NB4 (cell line): Measurements from ENCODE around the gene NPTXR.

Source experiments
- MYC ChIP-seq: IDR thresholded peaks from 2 replicates; pipeline ENCODE4 v1.6.1; 2011; ENCODE audit warnings: low read depth, low read length
- POLR2A ChIP-seq: IDR thresholded peaks from 2 replicates; pipeline ENCODE4 v1.6.1; 2011; ENCODE audit warnings: mild to moderate bottlenecking; ENCODE audit not compliant: insufficient read length; ENCODE audit errors: extremely low read depth
- TF ChIP-seq, protein P1 (sequence below): IDR thresholded peaks from one replicate; pipeline ENCODE4 v1.5.1; 2012; ENCODE audit warnings: low read depth, low read length

DNA sequence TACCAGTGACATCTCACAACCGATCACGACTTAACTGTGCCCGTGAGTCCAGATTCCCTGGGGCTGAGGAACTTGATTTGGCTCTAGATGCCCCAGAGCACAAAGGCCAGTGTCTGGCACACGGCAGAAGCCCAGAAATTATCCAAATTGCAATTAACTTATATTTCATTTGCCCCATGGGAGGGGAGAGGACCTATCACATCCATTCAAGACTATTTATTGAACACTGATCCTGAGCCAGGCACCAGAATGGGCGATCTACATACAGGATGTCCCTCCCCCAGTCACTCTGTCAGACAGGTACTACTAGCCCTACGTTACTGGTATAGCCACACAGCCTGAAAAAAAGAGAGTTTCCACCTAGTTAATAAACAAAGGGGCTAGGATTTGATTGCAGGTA lies 55.0 kb downstream of the NPTXR start:
- TF ChIP-seq, protein P1, sequence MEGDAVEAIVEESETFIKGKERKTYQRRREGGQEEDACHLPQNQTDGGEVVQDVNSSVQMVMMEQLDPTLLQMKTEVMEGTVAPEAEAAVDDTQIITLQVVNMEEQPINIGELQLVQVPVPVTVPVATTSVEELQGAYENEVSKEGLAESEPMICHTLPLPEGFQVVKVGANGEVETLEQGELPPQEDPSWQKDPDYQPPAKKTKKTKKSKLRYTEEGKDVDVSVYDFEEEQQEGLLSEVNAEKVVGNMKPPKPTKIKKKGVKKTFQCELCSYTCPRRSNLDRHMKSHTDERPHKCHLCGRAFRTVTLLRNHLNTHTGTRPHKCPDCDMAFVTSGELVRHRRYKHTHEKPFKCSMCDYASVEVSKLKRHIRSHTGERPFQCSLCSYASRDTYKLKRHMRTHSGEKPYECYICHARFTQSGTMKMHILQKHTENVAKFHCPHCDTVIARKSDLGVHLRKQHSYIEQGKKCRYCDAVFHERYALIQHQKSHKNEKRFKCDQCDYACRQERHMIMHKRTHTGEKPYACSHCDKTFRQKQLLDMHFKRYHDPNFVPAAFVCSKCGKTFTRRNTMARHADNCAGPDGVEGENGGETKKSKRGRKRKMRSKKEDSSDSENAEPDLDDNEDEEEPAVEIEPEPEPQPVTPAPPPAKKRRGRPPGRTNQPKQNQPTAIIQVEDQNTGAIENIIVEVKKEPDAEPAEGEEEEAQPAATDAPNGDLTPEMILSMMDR = no peak
- no peak for TF ChIP-seq MYC
- TF ChIP-seq POLR2A = no peak
